ENCODE results near the gene PAPSS1.

DNA sequence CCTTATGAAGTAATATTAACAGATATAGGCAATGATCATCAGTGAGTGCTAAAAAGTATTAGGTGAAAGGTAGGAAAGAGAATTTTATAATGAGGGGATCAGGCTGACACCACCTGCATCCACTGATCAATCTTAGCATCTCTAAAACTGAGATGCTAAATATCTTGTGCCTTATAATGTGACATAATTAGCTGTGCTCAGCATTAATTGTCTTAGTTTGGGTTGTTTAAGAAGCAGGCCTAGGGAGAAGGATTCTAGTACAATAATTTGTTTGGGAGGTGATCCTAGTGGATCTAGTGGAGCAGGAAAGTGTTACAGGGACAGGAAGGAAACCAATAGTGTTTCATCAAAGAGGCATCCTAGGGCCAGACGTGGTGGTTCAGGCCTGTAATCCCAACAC, 22.2 kb upstream of the PAPSS1 start:
- TF ChIP-seq, protein P1, sequence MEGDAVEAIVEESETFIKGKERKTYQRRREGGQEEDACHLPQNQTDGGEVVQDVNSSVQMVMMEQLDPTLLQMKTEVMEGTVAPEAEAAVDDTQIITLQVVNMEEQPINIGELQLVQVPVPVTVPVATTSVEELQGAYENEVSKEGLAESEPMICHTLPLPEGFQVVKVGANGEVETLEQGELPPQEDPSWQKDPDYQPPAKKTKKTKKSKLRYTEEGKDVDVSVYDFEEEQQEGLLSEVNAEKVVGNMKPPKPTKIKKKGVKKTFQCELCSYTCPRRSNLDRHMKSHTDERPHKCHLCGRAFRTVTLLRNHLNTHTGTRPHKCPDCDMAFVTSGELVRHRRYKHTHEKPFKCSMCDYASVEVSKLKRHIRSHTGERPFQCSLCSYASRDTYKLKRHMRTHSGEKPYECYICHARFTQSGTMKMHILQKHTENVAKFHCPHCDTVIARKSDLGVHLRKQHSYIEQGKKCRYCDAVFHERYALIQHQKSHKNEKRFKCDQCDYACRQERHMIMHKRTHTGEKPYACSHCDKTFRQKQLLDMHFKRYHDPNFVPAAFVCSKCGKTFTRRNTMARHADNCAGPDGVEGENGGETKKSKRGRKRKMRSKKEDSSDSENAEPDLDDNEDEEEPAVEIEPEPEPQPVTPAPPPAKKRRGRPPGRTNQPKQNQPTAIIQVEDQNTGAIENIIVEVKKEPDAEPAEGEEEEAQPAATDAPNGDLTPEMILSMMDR (IDR thresholded peaks at IDR 0.05), result no peak
- TF ChIP-seq POLR2A (IDR thresholded peaks at IDR 0.05), result no peak

Measured in thyroid gland (tissue), 4 donors.